Measurements from ENCODE around the gene LZTR1. TPM values are rescaled to one million over a fixed set of nuclear protein-coding genes. Genes with fewer than 3 reads are reported as not detected.
"Not testable (repeated sequence)": the region's sequence is repeated elsewhere in the genome, so short reads cannot be mapped to it uniquely, and the experiment has no call there.

Gene LZTR1
- total and polyA plus RNA-seq, 10 of the 15 experiments (the other 5 are each of a cell fraction or from before 2014, with no cell fraction given): 0.82 to 50.3 (median 19.3) TPM

GRCh38 chr22:20937794-20938671 is 44.1 kb upstream of the LZTR1 start (continued):
- TF ChIP-seq, protein P1, sequence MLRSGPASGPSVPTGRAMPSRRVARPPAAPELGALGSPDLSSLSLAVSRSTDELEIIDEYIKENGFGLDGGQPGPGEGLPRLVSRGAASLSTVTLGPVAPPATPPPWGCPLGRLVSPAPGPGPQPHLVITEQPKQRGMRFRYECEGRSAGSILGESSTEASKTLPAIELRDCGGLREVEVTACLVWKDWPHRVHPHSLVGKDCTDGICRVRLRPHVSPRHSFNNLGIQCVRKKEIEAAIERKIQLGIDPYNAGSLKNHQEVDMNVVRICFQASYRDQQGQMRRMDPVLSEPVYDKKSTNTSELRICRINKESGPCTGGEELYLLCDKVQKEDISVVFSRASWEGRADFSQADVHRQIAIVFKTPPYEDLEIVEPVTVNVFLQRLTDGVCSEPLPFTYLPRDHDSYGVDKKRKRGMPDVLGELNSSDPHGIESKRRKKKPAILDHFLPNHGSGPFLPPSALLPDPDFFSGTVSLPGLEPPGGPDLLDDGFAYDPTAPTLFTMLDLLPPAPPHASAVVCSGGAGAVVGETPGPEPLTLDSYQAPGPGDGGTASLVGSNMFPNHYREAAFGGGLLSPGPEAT (IDR thresholded peaks at IDR 0.05; ENCODE audit: low read depth): no peak
- TF ChIP-seq POU2F2 (IDR thresholded peaks at IDR 0.05; ENCODE audit: borderline replicate concordance, low read depth, low read length) (no peak), ZZZ3 (IDR thresholded peaks at IDR 0.05; ENCODE audit: control insufficient read depth, insufficient read length, low read depth) (no peak), CHD2 (IDR thresholded peaks at IDR 0.05; ENCODE audit: borderline replicate concordance, low read depth, low read length) (no peak), RAD21 (IDR thresholded peaks at IDR 0.05; ENCODE audit: insufficient read depth, low read depth, low read length) (no peak), NR2F1 (conservative IDR thresholded peaks at IDR 0.05) (no peak), TCF7 (IDR thresholded peaks at IDR 0.05; ENCODE audit: borderline replicate concordance) (no peak), ZNF687 (IDR thresholded peaks at IDR 0.05) (no peak), SREBF2 (IDR thresholded peaks at IDR 0.05; ENCODE audit: low read length) (no peak)

DNA sequence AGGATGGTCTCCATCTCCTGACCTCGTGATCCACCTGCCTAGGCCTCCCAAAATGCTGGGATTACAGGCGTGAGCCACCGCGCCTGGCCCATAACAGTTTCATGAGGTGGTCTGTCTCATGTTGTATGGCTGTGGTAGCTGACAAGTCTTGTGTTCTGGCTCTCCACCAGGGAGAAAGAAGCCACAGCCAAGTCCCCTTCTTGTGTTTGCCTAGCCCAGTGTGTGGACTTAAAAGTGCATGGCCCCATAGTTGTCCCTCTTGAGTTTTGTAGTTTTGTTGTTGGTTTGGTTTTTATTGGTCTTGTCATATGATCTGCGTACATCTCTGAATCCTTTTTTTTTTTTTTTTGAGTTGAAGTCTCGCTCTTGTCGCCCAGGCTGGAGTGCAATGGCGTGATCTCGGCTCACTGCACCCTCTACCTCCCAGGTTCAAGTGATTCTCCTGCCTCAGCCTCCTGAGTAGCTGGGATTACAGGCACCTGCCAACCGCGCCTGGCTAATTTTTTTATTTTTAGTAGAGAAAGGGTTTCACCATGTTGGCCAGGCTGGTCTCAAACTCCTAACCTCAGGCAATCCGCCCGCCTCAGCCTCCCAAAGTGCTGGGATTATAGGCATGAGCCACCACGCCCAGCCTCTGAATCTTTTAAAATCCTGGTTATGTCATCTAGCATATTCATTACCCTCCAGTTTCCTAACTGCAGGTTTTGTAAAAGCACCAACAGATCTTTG is 42.5 kb upstream of the LZTR1 start:
- Histone ChIP-seq H4K20me1 (ENCODE audit: control insufficient read depth, insufficient read depth) (peaks cover 15% of the 10 kb centered on the region), H3K36me3 (ENCODE audit: control insufficient read depth in 2 of 2, insufficient read depth in 2 of 2, low read length in 1 of 2) (peaks cover 13 to 37% of the 10 kb centered on the region in 2 experiments), H3K79me2 (ENCODE audit: control insufficient read depth, insufficient read depth, low read length) (peaks cover 81% of the 10 kb centered on the region)
- intact Hi-C loops (cut with micrococcal nuclease; ENCODE audit: unreplicated experiment); CTCF ChIA-PET; H3K9me3 ChIP-seq (replicated peaks; ENCODE audit: control insufficient read depth, insufficient read depth, low read length); H3K4me2 ChIP-seq (ENCODE audit: control insufficient read depth, insufficient read depth); H3K4me3 ChIP-seq; BruUV-seq (replicated peaks); FAIRE-seq; H3K9ac ChIP-seq (ENCODE audit: control insufficient read depth, insufficient read depth, low read length); in situ Hi-C loops (cut with MboI); ATAC-seq; H3K27me3 ChIP-seq (replicated peaks in 1 of 2; ENCODE audit: control insufficient read depth in 2 of 2, insufficient read depth in 2 of 2, low read length in 1 of 2); H3K27ac ChIP-seq (ENCODE audit: control insufficient read depth, insufficient read depth); H3K4me1 ChIP-seq (ENCODE audit: control insufficient read depth, insufficient read depth, low read length); DNase-seq (ENCODE audit: low read depth, low spot score); H2AFZ ChIP-seq (ENCODE audit: control insufficient read depth, low read depth, low read length): not testable (repeated sequence)
- ChIA-PET RAD21 (ENCODE audit: unreplicated experiment) (interaction anchor here (0.7 kb wide), 1 partner anchor 19 kb away, joined by 3 read pairs; no protein-coding TSS in a partner anchor), POLR2A (interaction anchor here (0.6 kb wide), 1 partner anchor 746 kb away, joined by 5 read pairs; no protein-coding TSS in a partner anchor), SMC1A (ENCODE audit: uncharacterized antibody, unreplicated experiment) (interaction anchor here (0.7 kb wide), 1 partner anchor 47 kb away, joined by 3 read pairs; no protein-coding TSS in a partner anchor)
- WGBS (ENCODE audit: insufficient coverage, insufficient replicate concordance, low lambda C conversion rate, missing lambda C conversion rate): 95% methylated on average over 10 of the region's 14 CpGs
